Loucy (cell line): ENCODE measurements around the gene GADD45G.

Experiments used
- H2AFZ ChIP-seq: fragments of 200-600 bp; sonication (generic); 2 replicates; pipeline ENCODE4 v1.6.0; 2016; ENCODE audit warnings: antibody characterized with exemption, mild to moderate bottlenecking, low read length, moderate library complexity
- H3F3A ChIP-seq: fragments of 200-600 bp; 2 replicates; pipeline ENCODE4 v1.6.0; 2016; ENCODE audit warnings: antibody characterized with exemption, low read depth, mild to moderate bottlenecking
- H3K27me3 ChIP-seq: fragments of 200-600 bp; sonication (generic); 2 replicates; pipeline ENCODE4 v1.6.1; 2014; ENCODE audit warnings: low read length, mild to moderate bottlenecking; ENCODE audit not compliant: insufficient read depth, poor library complexity, severe bottlenecking
- H3K36me3 ChIP-seq: fragments of 200-600 bp; sonication (generic); 2 replicates; pipeline ENCODE4 v1.6.1; 2016; ENCODE audit warnings: low read length; ENCODE audit not compliant: insufficient read depth
- H3K4me1 ChIP-seq: fragments of 200-600 bp; sonication (generic); 2 replicates; pipeline ENCODE4 v1.5.1; 2014; ENCODE audit warnings: low read length, mild to moderate bottlenecking; ENCODE audit not compliant: insufficient read depth, poor library complexity, severe bottlenecking
- H3K4me2 ChIP-seq: fragments of 200-600 bp; sonication (generic); 2 replicates; pipeline ENCODE4 v1.6.0; 2014; ENCODE audit warnings: antibody characterized with exemption, low read length, low read depth, mild to moderate bottlenecking; ENCODE audit not compliant: poor library complexity, severe bottlenecking
- H3K4me3 ChIP-seq: fragments of 200-600 bp; sonication (generic); 2 replicates; pipeline ENCODE4 v1.5.1; 2014; ENCODE audit warnings: low read length, mild to moderate bottlenecking, mixed read lengths; ENCODE audit not compliant: poor library complexity, severe bottlenecking
- H3K79me2 ChIP-seq: fragments of 200-600 bp; sonication (generic); 2 replicates; pipeline ENCODE4 v1.6.1; 2014; ENCODE audit warnings: low read length; ENCODE audit not compliant: insufficient read depth
- H3K9ac ChIP-seq: fragments of 200-600 bp; sonication (generic); 2 replicates; pipeline ENCODE4 v1.6.0; 2014; ENCODE audit warnings: mild to moderate bottlenecking, low read depth, low read length, moderate library complexity; ENCODE audit not compliant: poor library complexity, severe bottlenecking
- H3K9me2 ChIP-seq: fragments of 200-600 bp; sonication (generic); replicated peaks from 2 replicates; pipeline ENCODE4 v1.6.1; 2016; ENCODE audit warnings: low read depth, low read length, mixed read lengths
- H3K9me3 ChIP-seq: fragments of 200-600 bp; sonication (generic); 2 replicates; pipeline ENCODE4 v1.6.1; 2014; ENCODE audit warnings: mild to moderate bottlenecking, antibody characterized with exemption, low read length, low read depth; ENCODE audit not compliant: insufficient read depth
- H4K20me1 ChIP-seq: fragments of 200-600 bp; sonication (generic); 2 replicates; pipeline ENCODE4 v1.6.0; 2014; ENCODE audit warnings: antibody characterized with exemption, low read length, mild to moderate bottlenecking; ENCODE audit not compliant: insufficient read depth, poor library complexity, severe bottlenecking
- EZH2phosphoT487 ChIP-seq: fragments of 200-600 bp; IDR thresholded peaks from 2 replicates; pipeline ENCODE4 v1.6.1; 2018; ENCODE audit warnings: antibody characterized with exemption, mild to moderate bottlenecking, moderate library complexity, borderline replicate concordance
- TF ChIP-seq, protein P1 (sequence below): fragments of 200-600 bp; sonication (generic); conservative IDR thresholded peaks from 2 replicates; pipeline ENCODE4 v1.5.1; 2014; ENCODE audit warnings: mild to moderate bottlenecking, antibody characterized with exemption, low read length

Gene GADD45G

GRCh38 chr9:89640361-89640760, 35.5 kb downstream of the GADD45G start:
- no peaks in the 10 kb centered on the region for H3K4me1 ChIP-seq
- H3K27me3 ChIP-seq: no peaks in the 10 kb centered on the region
- no peak overlapping the region for H2AFZ ChIP-seq
- no peak overlapping the region for H3K4me3 ChIP-seq
- H4K20me1 ChIP-seq: no peaks in the 10 kb centered on the region
- no peaks in the 10 kb centered on the region for H3K9me3 ChIP-seq
- TF ChIP-seq EZH2phosphoT487: no peak
- TF ChIP-seq, protein P1, sequence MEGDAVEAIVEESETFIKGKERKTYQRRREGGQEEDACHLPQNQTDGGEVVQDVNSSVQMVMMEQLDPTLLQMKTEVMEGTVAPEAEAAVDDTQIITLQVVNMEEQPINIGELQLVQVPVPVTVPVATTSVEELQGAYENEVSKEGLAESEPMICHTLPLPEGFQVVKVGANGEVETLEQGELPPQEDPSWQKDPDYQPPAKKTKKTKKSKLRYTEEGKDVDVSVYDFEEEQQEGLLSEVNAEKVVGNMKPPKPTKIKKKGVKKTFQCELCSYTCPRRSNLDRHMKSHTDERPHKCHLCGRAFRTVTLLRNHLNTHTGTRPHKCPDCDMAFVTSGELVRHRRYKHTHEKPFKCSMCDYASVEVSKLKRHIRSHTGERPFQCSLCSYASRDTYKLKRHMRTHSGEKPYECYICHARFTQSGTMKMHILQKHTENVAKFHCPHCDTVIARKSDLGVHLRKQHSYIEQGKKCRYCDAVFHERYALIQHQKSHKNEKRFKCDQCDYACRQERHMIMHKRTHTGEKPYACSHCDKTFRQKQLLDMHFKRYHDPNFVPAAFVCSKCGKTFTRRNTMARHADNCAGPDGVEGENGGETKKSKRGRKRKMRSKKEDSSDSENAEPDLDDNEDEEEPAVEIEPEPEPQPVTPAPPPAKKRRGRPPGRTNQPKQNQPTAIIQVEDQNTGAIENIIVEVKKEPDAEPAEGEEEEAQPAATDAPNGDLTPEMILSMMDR: no peak
- no peaks in the 10 kb centered on the region for H3K9me2 ChIP-seq
- H3K79me2 ChIP-seq: no peaks in the 10 kb centered on the region
- H3F3A ChIP-seq: no peaks in the 10 kb centered on the region
- H3K4me2 ChIP-seq: no peak overlapping the region
- no peaks in the 10 kb centered on the region for H3K36me3 ChIP-seq
- H3K9ac ChIP-seq: no peak overlapping the region

- Histone ChIP-seq H3K27me3 (no peaks in the 10 kb centered on the region), H3K36me3 (no peaks in the 10 kb centered on the region), H3K79me2 (no peaks in the 10 kb centered on the region), H3K4me2 (no peak overlapping the region), H3K9me3 (no peaks in the 10 kb centered on the region), H2AFZ (no peak overlapping the region), H3K9me2 (no peaks in the 10 kb centered on the region), H3K9ac (no peak overlapping the region), H3K4me3 (no peak overlapping the region), H3F3A (no peaks in the 10 kb centered on the region), H3K4me1 (no peaks in the 10 kb centered on the region), H4K20me1 (no peaks in the 10 kb centered on the region)
- no peak for TF ChIP-seq EZH2phosphoT487
- TF ChIP-seq, protein P1: no peak
These were observed 36.0 kb downstream of the GADD45G start for GRCh38 chr9:89640801-89641200.

DNA sequence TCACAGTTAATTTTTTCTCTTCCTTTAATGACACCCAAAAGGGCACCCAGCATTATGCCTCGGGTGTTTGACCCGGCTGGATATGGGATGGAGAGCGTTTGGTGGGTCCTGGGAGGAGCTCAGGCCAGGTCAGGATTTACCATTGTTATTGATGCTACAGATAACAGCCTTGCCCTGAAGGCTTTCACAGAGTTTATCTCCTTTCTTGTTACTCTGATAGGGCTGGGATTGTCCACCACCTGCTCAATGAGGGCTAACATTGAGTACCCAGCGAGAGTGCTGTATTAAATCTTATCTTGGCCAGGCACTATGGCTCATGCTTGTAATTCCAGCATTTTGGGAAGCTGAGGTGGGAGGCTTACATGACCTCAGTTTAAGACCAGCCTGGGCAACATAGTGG, 37.2 kb downstream of the GADD45G start:
- H3K9me3 ChIP-seq: no peaks in the 10 kb centered on the region
- H3K4me3 ChIP-seq: no peak overlapping the region
- no peaks in the 10 kb centered on the region for H3K27me3 ChIP-seq
- no peaks in the 10 kb centered on the region for H3F3A ChIP-seq
- H3K79me2 ChIP-seq: no peaks in the 10 kb centered on the region
- no peaks in the 10 kb centered on the region for H4K20me1 ChIP-seq
- H3K4me1 ChIP-seq: no peaks in the 10 kb centered on the region
- no peak overlapping the region for H2AFZ ChIP-seq
- H3K36me3 ChIP-seq: no peaks in the 10 kb centered on the region
- H3K9ac ChIP-seq: no peak overlapping the region
- H3K4me2 ChIP-seq: no peak overlapping the region
- no peaks in the 10 kb centered on the region for H3K9me2 ChIP-seq
- TF ChIP-seq, protein P1: no peak
- TF ChIP-seq EZH2phosphoT487: no peak
